CD14-positive monocyte (primary cell): ENCODE results near the gene LPO. TPM values are rescaled to one million over a fixed set of nuclear protein-coding genes. Genes with fewer than 3 reads are reported as not detected.

Experiments
- DNase-seq, 3 donors: peaks; one replicate each; pipeline ENCODE4 v3.0.0-alpha.2; 2011 to 2022
- H2AFZ ChIP-seq: 2 replicates; pipeline ENCODE4 v1.6.0; 2012; ENCODE audit warnings: mild to moderate bottlenecking, low read depth, low read length, inconsistent platforms; ENCODE audit not compliant: insufficient read depth, poor library complexity, severe bottlenecking
- H3K27ac ChIP-seq, 2 donors: 1 replicate in 1 of 2; 2 replicates in 1 of 2; pipeline ENCODE4 v1.5.1; 2012 to 2013; ENCODE audit warnings: low read length in 2 of 2, control low read depth in 1 of 2, inconsistent platforms in 1 of 2, low read depth in 1 of 2, mild to moderate bottlenecking in 1 of 2
- H3K27me3 ChIP-seq, 2 donors: one replicate each; pipeline versions ENCODE4 v1.6.0 to v1.6.1; 2011 to 2013; ENCODE audit warnings: low read length in 2 of 2; ENCODE audit not compliant: control insufficient read depth in 2 of 2, insufficient read depth in 2 of 2
- H3K36me3 ChIP-seq, 2 donors: replicated peaks in 1 of 2; 1 replicate in 1 of 2; 2 replicates in 1 of 2; pipeline versions ENCODE4 v1.5.1 to v1.6.1; 2012 to 2013; ENCODE audit warnings: low read length in 2 of 2, control low read depth in 1 of 2, inconsistent platforms in 1 of 2, mild to moderate bottlenecking in 1 of 2; ENCODE audit not compliant: insufficient read depth in 2 of 2, control insufficient read depth in 1 of 2
- H3K4me1 ChIP-seq, 2 donors: 1 replicate in 1 of 2; 2 replicates in 1 of 2; pipeline versions ENCODE4 v1.5.1 to v1.6.1; 2012 to 2013; ENCODE audit warnings: low read length in 2 of 2, control low read depth in 1 of 2, inconsistent platforms in 1 of 2, mild to moderate bottlenecking in 1 of 2, moderate library complexity in 1 of 2; ENCODE audit not compliant: insufficient read depth in 2 of 2, control insufficient read depth in 1 of 2
- H3K4me2 ChIP-seq: replicated peaks from 2 replicates; pipeline ENCODE3; 2012; ENCODE audit warnings: low read length, moderate library complexity, mild to moderate bottlenecking; ENCODE audit not compliant: poor library complexity, severe bottlenecking; ENCODE audit errors: extremely low read depth
- H3K4me3 ChIP-seq, 3 experiments: fragments of 200-600 bp in 1 of 3; sonication (generic) in 1 of 3; replicated peaks in 1 of 3; 1 replicate in 2 of 3; 2 replicates in 1 of 3; pipeline ENCODE4 v1.5.1; 2011 to 2013; ENCODE audit warnings: low read length in 3 of 3, mild to moderate bottlenecking in 3 of 3, control low read depth in 2 of 3, low read depth in 2 of 3, inconsistent platforms in 1 of 3, moderate library complexity in 1 of 3
- H3K79me2 ChIP-seq: 2 replicates; pipeline ENCODE4 v1.6.0; 2012; ENCODE audit warnings: mild to moderate bottlenecking, control low read depth, inconsistent platforms, low read length, moderate library complexity; ENCODE audit not compliant: insufficient read depth
- H3K9ac ChIP-seq: 2 replicates; pipeline ENCODE4 v1.6.0; 2017; ENCODE audit warnings: low read length, mild to moderate bottlenecking; ENCODE audit not compliant: insufficient read depth, poor library complexity, severe bottlenecking
- H3K9me3 ChIP-seq, 2 donors: replicated peaks in 1 of 2; 1 replicate in 1 of 2; 2 replicates in 1 of 2; pipeline versions ENCODE4 v1.5.1 to v1.6.1; 2012 to 2013; ENCODE audit warnings: low read length in 2 of 2, control low read depth in 1 of 2; ENCODE audit not compliant: control insufficient read depth in 1 of 2, insufficient read depth in 1 of 2
- H4K20me1 ChIP-seq: 2 replicates; pipeline ENCODE4 v1.6.0; 2012; ENCODE audit warnings: mild to moderate bottlenecking, low read length, control low read depth, moderate library complexity; ENCODE audit not compliant: insufficient read depth
- H3K27ac Mint-ChIP-seq, 7 donors: one replicate each; pipeline ENCODE4 v1.8.0; 2020; ENCODE audit warnings: mild to moderate bottlenecking in 7 of 7, mixed read lengths in 7 of 7, moderate library complexity in 6 of 7, inconsistent platforms in 2 of 7
- H3K27me3 Mint-ChIP-seq, 3 donors: one replicate each; pipeline ENCODE4 v1.8.0; 2021 to 2022; ENCODE audit warnings: low read depth in 3 of 3, mild to moderate bottlenecking in 3 of 3, mixed read lengths in 3 of 3, moderate library complexity in 3 of 3, inconsistent platforms in 1 of 3
- H3K36me3 Mint-ChIP-seq, 2 donors: one replicate each; pipeline ENCODE4 v1.8.0; 2020; ENCODE audit warnings: mixed read lengths in 2 of 2, inconsistent platforms in 1 of 2, mild to moderate bottlenecking in 1 of 2
- H3K4me1 Mint-ChIP-seq: one replicate; pipeline ENCODE4 v1.8.0; 2020; ENCODE audit warnings: mild to moderate bottlenecking, mixed read lengths
- H3K4me3 Mint-ChIP-seq, 2 donors: one replicate each; pipeline ENCODE4 v1.8.0; 2020; ENCODE audit warnings: mild to moderate bottlenecking in 2 of 2, mixed read lengths in 2 of 2, moderate library complexity in 1 of 2
- H3K9me3 Mint-ChIP-seq, 7 donors: one replicate each; pipeline ENCODE4 v1.8.0; 2020 to 2022; ENCODE audit warnings: mixed read lengths in 7 of 7, mild to moderate bottlenecking in 6 of 7, moderate library complexity in 6 of 7, inconsistent platforms in 2 of 7
- WGBS: methylation state at CpG from one replicate; pipeline ENCODE4 v1.1.5; 2013; ENCODE audit warnings: missing lambda C conversion rate; ENCODE audit not compliant: insufficient coverage; 5-methylcytosine and 5-hydroxymethylcytosine counted together
- intact Hi-C, 2 donors: fragments of 100-400 bp; cut with micrococcal nuclease; formaldehyde crosslinking; loops; one replicate each; pipeline versions ENCODE4 v1.15.0 to v1.15.1; 2023
- polyA plus RNA-seq, 3 donors: library from polyadenylated mRNA; depleted of rRNA in 1 of 3; unstranded in 2 of 3; stranded (reverse) in 1 of 3; fragments of 300-500 nt in 2 of 3; fragments of >200 nt in 1 of 3; fragmentation: Illumina TruSeq in 2 of 3; gene quantifications; 1 replicate in 2 of 3; 2 replicates in 1 of 3; pipeline ENCODE4 v1.2.3, GENCODE V29; 2012 to 2021
- TF ChIP-seq, protein P1 (sequence below): fragments of 200-600 bp; IDR thresholded peaks from one replicate; pipeline ENCODE4 v1.8.0; 2022; ENCODE audit warnings: antibody characterized with exemption, mild to moderate bottlenecking

Gene LPO
- polyA plus RNA-seq, 3 donors = 0.04 to 0.43 TPM; not detected in 1

DNA sequence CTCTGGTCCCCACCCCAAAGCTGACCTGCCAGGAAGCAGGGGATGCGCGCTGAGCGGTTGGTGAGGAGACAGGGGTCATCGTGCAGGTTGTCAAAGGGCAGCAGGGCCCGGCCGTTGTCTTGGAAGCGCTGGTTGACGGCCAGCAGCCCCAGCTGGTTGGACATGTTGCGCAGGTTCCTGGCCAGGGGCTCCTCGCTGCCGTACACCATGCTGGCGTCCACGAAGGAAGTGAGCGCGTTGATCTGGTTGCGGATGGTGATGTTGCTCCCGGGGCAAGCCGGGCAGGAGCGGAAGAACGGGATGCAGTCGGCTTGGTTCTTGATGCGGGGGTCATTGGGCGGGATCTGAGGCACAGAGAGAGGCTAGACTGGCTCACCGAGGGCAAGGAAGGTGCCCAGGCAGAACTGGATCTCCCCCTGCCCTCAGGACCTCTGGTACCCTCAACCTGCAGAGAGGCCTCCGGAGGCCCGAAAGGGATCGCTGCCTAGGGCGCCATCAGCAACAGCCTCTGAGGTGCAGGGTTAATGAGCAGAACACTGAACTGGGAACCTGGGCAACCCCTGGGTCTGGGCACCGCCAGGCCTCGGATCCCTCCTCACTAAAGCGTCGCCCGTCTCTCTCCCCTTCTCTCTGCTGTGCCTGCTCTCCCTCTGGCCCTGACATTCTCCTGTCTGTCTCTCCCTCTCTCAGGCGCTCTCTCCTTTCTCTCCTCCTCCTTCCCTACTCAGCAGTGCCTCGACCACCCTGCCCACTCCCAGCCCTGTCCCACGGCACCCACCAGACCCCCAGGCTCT is 39.6 kb downstream of the LPO start:
- peaks cover 0 to 3% of the 10 kb centered on the region in 2 donors for H3K36me3 Mint-ChIP-seq
- H3K27ac Mint-ChIP-seq = peak overlapping the region; percentile 82 to 98 (median 94)
- H3K9me3 Mint-ChIP-seq = no peaks in the 10 kb centered on the region
- Histone ChIP-seq H3K27ac (peak overlapping the region; percentile 69 to 84), H3K79me2 (peaks cover 95% of the 10 kb centered on the region), H3K9ac (peak overlapping the region; percentile 54), H4K20me1 (no peaks in the 10 kb centered on the region), H3K9me3 (no peaks in the 10 kb centered on the region), H3K4me2 (peak overlapping the region; percentile 74), H2AFZ (peak overlapping the region; percentile 92), H3K4me1 (peaks cover 80 to 87% of the 10 kb centered on the region in 2 donors), H3K36me3 (no peaks in the 10 kb centered on the region), H3K27me3 (no peaks in the 10 kb centered on the region), H3K4me3 (peak overlapping the region in 2 of 3 experiments; percentile 3 to 74)
- intact Hi-C loops = loop anchor here in 1 of 2 donors (5.0 kb wide), 2 partner anchors 49 to 139 kb away; partner anchors contain the start of genes RNF43 and TSPOAP1
- DNase-seq = peak in 2 of 3 donors; percentile 33 to 39
- peaks cover 88% of the 10 kb centered on the region for H3K4me1 Mint-ChIP-seq
- peak overlapping the region; percentile 76 to 93 for H3K4me3 Mint-ChIP-seq
- WGBS = 5% methylated on average over 34 of the region's 36 CpGs
- TF ChIP-seq, protein P1, sequence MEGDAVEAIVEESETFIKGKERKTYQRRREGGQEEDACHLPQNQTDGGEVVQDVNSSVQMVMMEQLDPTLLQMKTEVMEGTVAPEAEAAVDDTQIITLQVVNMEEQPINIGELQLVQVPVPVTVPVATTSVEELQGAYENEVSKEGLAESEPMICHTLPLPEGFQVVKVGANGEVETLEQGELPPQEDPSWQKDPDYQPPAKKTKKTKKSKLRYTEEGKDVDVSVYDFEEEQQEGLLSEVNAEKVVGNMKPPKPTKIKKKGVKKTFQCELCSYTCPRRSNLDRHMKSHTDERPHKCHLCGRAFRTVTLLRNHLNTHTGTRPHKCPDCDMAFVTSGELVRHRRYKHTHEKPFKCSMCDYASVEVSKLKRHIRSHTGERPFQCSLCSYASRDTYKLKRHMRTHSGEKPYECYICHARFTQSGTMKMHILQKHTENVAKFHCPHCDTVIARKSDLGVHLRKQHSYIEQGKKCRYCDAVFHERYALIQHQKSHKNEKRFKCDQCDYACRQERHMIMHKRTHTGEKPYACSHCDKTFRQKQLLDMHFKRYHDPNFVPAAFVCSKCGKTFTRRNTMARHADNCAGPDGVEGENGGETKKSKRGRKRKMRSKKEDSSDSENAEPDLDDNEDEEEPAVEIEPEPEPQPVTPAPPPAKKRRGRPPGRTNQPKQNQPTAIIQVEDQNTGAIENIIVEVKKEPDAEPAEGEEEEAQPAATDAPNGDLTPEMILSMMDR = no peak
- H3K27me3 Mint-ChIP-seq = peaks cover 0 to 3% (median 3%) of the 10 kb centered on the region in 3 donors

DNA sequence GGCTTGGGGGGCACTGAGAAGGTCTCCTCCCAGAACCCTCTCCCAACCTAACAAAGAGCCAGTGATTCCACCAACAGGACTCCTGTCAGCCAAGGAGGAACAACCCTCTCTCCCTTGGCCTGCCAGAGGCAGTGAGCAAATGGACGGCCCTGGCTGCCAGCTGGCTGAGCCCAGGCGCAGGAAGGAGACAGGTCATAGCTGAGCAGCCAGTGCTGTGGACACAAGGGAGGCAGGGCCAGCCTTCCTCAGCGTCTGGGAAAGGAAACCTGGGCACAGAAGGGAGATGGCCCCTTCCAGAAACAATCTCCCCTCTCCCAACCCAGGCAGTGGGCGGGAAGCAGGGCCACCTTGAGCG is 40.3 kb downstream of the LPO start:
- Mint-ChIP-seq H3K36me3 (peaks cover 0 to 3% of the 10 kb centered on the region in 2 donors), H3K27me3 (peaks cover 0 to 3% (median 3%) of the 10 kb centered on the region in 3 donors), H3K9me3 (no peaks in the 10 kb centered on the region), H3K4me1 (peaks cover 87% of the 10 kb centered on the region), H3K27ac (peak overlapping the region; percentile 82 to 98 (median 94)), H3K4me3 (peak overlapping the region; percentile 76 to 93)
- intact Hi-C loops = loop anchor here in 1 of 2 donors (5.0 kb wide), 2 partner anchors 49 to 139 kb away; partner anchors contain the start of genes RNF43 and TSPOAP1
- H3K9ac ChIP-seq = peak overlapping the region; percentile 54
- no peaks in the 10 kb centered on the region for H4K20me1 ChIP-seq
- H3K27ac ChIP-seq = peak overlapping the region; percentile 69 to 84
- WGBS = 2% methylated on average over 4 of the region's 5 CpGs
- peak overlapping the region; percentile 74 for H3K4me2 ChIP-seq
- TF ChIP-seq, protein P1 = no peak
- no peaks in the 10 kb centered on the region for H3K27me3 ChIP-seq
- peak in 1 of 3 donors; percentile 56 for DNase-seq
- H3K4me1 ChIP-seq = peaks cover 80 to 87% of the 10 kb centered on the region in 2 donors
- H3K36me3 ChIP-seq = no peaks in the 10 kb centered on the region
- peaks cover 94% of the 10 kb centered on the region for H3K79me2 ChIP-seq
- peak overlapping the region; percentile 92 for H2AFZ ChIP-seq
- no peaks in the 10 kb centered on the region for H3K9me3 ChIP-seq
- peak overlapping the region; percentile 0 to 74 (median 3) for H3K4me3 ChIP-seq
